ENCODE results near the gene CXCL17.

The CXCL17 gene

DNA sequence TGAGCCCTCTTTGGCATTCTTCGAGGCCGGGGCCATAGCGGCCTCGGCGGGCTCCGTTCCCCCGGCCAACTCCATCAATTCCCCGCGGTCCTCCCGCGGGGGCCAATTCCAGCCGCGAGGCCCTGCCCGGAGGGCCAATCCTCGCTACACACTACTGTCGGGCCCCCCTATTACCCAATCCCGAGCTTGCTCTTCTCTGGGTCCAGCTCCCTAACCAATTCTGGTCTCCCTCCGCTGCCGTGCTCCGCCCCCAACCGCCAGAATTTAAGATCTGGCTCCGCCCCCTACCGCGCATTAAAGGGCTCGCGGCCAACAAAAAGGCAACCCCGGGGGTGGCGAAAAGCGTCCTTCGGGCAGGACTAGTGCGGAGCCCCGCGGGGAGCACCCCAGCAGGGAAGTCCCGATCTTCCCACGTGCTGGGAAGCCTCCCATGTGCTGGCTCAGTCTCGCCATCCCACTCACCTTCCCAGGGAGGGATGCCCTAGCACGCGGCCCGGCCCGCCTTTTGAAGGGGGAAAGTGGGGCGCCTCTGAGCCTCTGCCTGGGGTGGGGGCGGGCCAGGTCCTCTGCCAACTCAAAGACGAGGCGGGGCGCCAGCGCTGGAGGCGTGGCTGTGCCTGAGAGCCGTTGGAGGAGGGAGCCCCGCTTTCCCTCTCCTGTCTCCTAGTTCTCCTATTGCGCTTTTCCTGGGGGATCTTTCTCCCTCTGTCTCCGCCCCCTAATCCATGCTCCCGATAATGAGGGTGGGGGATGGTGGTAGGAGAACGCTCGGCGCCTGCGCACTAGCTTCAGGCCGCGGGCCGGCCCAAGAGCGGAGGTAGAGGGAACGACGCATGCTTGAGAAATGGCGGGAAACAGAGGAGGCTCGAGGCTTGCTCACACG, 19.0 kb downstream of the CXCL17 start:
- DNase-seq = peak; percentile 92 to 95

DNA sequence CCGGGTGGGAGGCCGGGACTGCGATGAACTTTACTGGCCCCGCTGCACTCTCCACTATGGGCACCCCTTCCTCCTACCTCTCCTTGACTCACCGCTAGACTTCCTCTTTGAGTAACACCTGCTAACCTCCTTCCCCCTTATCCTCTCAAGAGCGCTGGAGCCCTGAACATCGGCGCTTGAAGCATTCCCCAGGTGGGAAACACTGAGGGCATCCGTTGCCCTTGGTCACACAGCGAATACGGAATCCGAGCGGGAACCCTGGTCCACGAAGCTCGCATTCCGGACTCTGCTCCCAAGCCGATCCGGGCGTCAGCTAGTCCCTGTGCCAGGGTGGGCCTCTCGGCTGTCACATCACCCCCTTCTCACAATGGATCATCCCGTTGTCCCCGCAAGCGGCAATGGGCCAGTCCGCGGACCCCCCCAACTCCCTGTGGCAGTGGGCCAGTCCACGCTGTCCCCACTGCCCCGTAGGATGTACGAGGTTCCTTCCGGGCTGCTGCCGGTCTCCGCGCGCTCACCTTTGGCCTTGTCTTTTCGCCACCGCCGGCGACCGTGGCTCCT, 19.8 kb downstream of the CXCL17 start:
- DNase-seq = peak; percentile 51 to 72

DNA sequence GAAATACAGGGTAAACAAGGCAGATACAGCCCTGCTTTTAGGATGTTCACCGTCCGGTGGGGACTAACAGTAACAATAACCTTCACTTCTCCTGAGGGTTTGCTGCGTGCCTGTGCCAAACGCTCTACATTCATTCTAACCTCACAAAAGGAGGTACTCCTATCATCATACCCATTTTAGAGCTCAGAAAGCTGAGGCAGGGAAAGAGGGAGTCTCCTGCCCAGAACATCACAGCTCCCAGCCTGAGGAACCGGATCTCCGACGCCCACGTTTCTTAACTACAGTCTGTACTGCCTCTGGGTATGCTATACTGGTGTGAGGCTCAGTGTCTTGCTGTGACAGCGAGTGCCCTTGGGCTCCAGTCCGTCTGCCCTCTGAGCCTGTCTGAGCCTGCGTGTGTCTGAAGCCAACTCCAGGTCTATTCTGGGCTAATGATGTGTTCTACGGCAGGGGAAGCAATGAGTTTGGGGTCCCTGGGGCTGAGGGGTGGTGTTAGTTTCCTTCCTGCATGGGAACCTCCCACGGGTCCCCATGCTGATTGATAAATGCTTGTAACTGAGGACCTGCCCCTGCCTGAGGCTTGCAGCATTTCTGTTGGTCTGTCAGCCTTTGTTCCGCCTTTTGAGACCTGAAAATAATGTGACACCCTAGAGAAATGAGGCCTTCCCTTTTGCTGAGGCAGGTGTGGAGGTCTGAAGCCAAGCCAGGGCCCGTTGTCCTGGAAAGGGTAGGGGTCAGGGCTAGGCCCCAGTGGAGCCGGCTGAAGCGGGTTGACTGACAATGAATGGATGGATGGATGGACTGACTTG, 20.4 kb downstream of the CXCL17 start:
- no peak for DNase-seq

DNA sequence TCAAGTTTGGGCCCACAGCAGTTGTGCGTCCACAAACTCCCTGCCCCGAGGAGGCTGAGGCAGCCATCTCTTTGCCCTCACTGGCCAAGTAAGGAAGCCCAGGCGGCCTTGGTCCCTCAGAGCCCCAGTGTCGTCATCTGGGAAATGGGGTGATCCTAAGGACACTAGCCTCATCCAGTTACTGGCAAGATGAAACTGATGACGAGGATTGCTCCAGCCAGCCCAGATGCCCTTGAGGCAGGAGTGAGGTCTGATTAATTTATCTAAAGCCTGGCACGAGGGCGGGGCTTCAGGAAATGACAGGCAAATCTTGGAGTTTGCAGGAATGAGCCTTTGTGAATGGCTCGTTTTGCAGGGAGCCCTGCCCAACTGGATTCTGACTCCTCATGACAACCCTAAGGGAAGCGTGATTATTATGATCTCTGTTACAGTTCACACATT, 21.1 kb downstream of the CXCL17 start:
- DNase-seq = no peak

DNA sequence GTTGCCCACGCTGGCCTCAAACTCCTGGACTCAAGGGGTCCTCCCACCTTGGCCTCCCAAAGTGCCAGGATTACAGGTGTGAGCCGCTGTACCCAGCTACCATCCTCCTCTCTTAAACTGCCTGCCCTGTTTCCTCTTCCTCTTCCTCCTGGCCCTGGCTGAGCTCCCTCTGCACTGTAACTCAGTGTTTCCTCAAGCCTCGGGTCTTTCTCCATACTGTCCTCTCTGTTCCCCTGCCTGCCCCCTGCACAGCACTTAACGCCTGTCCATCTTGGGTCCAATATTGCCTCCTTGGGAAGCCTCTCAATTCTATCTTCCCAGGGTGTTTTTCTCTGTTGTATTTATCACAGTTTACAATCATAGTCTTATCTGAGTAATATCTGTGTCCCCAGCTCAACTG, 21.6 kb downstream of the CXCL17 start:
- no peak for DNase-seq

DNA sequence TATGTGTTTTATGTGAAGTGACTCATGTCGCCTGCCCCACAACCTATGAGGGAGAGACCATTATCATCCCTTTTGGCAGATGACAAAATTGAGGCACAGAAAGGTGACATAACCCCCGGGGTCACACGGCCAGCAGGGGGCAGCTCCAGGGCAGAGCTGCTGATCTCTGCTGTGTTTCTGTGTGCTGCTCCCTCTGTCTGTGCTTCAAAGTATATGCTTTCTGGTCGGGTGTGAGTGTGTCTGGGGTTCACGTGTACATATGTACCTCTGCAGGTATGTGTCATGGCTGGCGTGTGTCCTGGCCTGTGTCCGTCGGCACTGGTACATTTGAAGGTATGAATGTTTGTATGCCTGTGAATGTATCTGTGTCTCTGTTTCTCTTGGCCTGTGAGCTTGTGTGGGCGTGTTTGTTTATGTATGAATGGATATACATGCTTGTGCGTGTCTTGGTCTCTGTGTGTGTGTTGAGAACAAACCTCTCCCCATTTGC, 22.6 kb downstream of the CXCL17 start:
- peak; percentile 73 to 84 for DNase-seq

DNA sequence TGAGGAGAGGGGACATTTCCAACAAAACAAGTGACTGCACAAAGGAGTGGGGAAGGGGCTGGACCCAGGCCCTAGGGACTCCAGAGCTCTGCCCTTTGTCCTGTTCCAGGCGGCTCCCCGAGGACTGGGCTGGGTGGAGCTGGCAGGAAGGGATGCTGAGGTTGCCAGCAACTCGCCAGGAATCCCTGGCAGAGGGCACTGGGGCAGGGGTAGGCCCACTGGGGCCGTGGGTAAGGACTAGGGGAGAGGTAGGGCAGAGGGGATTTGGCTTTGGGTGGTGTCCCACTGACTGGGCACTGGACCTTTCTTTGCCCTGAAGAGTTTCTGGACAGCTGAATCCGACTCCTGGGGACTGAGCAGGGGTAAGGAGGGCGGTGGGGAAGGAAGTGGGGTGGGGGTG, 23.4 kb downstream of the CXCL17 start:
- no peak for DNase-seq

DNA sequence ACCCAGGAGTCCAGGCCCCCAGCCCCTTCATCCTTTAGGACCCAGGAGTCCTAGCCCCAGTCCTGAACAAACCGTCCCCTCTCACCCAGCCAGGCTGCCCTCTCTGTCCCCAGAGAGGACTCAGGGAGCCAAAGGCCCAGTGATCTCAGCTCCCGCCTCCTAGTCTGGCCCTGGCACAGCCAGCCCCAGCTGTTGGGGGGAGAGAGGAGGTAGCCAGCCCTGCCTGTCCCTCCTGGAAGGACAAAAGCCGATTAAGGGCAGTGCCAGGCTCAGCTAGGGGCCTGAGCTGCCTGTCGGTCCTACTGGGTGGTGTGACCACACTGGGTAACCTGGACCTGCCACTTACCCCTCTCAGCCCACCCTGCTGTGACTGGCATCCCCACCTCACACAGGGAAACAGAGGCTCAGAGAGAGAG, 30.1 kb downstream of the CXCL17 start:
- no peak for DNase-seq

DNA sequence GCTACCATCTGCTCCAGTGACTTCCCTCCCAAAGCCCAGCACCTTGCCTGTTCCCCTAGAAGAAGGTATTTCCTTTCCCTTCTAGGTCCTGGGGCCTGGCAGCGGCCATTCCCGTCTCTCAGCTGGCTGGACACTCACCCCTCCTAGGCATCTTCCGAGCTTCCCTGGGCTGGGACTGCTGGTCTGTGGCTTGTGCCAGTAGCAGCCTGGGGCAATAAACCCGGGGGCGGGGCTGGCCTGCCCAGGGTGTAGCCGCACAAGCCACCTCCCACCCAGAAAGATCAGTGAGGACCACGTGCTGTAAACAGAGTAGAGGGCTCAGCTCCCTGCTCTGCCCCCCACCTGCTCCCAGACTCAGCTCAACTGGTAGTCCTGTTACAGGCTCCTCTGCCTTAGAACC, 30.5 kb downstream of the CXCL17 start:
- no peak for DNase-seq

DNA sequence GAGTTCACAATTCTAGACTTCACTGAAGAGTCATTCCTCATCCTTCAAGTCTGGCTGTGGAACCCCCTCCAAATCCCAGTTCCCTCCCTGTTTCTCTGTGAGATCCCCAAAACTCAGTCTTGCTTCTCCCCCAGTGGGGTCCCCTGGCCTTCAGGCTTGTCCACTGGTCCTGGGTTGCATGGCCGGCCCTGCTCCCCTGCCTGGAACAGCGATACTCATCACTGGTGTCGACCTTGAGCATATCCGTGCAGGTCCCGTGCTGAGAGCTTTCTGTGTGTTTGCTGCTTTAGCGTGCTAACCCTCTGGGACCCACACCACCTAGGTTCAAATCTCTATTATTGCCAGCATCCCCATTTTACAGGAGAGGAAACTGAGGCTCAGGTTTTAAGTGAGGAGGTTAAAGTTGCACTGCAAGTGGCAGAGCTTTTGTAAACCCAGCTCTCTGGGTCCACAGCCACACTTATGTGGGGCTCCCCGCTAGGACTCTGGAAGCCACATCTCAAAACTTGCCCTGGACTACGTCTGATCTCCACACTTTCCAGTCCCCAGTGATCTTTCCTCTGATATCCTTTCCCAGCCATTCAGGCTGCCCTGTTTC, 31.1 kb downstream of the CXCL17 start:
- no peak for DNase-seq

DNA sequence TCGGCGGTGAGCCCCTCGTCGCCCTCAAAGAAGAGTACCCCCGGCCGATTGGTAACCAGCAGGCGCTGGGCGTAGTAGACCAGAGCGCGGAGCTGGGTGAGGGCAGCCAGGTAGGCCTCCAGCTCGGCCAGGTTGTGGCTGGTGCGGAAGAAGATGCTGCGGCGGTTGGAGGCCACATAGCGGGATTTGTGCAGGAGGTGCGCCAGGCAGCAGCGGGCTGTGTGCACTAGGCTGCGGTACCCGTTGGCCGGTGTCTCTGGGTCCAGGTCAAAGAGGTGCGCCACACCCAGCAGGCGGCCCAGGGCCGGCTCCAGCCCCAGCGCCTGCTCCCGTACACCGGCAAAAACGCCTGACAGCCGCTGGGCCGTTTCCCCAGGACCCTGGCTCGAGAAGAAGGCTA, 32.4 kb downstream of the CXCL17 start:
- DNase-seq = no peak

DNA sequence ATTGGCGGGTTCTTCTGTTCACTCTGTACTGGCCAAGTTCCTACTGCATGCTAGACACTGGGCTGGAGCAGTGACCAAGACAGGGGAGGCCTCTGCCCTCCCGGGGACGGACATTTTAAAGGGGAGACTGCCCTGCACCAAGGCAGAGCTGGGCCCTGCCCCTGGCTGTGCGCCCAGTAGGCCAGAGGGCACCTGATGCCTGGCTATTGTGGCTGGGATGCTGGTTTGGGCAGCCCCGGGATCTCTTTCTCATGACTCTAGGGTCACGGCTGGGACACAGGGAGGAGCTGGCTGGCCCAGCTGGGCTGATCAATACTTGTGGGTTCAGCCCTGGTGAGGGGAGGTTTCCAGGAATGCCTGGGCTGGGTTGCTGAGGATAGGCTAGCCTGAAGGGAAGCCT, 33.3 kb downstream of the CXCL17 start:
- DNase-seq = no peak

DNA sequence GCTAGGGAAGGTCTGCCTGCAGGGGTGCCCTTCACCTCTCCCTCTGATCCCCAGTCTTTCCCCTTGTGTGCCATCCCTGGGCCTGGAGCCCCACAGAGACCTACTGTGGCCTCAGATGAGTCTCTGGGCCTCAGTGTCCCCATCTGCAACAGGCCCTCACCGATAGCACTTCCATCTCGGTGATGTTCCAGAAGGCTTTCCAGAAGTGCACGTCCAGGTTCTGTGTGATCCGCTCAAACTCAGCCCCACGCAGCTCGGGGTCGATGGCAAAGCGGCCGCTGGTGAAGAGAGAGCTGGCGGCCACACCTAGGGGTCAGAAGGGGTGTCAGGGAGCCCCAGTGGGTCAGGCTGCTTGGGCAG, 35.0 kb downstream of the CXCL17 start:
- DNase-seq = no peak

DNA sequence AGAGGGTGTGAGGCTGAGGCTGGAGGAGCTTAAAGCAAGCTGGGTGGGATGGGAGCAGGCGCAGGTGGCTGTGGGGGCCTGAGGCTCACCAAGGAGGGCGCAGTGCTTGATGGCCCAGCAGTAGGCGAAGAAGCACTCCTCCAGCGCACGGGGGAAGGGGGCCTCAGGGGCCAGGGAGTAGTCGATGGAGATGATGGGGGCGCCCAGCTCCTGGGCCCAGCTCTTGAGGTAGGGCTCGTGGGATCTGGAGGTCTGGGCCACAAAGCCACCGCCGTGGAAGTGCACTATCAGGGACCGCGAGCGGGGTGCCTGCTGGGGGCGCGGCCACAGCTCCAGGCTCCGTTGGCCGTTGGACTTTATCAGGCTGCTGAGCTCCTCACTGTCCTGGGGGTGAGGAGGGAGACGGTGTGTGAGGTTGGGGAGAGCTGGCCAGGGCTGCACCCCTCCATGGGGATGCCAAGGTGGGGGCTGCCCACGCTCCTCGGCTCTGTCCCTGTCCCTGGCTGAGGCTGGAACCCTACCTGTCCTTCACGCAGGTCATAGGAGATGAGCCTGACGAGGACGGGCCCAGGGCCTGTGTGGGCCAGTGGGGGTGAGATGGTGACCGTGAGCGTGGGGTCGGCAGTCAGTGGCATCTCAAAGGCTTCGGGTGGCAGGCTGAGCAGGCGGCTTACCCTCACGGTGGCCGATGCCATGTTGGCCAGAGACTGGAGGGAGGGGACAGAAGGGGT, 35.5 kb downstream of the CXCL17 start:
- DNase-seq = no peak

DNA sequence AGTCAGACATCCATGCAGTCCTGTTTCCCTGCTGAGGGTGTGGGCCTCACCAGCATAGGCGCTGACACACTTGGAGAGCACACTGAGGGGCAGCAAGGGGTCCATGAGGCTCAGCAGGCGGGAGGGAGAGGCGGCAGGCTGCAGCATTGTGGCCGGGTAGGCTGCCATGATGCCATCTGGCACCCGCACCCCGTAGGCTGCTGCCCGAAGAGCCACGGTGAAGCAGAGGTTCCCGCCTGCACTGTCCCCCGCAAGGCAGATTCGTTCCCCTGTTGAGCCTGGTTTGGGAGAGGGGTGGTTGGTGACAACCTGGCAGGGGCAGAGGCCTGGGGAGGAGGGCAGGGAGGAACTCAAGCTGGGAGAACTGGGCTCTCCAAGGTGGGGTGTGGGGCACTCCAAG, 36.6 kb downstream of the CXCL17 start:
- DNase-seq = no peak

DNA sequence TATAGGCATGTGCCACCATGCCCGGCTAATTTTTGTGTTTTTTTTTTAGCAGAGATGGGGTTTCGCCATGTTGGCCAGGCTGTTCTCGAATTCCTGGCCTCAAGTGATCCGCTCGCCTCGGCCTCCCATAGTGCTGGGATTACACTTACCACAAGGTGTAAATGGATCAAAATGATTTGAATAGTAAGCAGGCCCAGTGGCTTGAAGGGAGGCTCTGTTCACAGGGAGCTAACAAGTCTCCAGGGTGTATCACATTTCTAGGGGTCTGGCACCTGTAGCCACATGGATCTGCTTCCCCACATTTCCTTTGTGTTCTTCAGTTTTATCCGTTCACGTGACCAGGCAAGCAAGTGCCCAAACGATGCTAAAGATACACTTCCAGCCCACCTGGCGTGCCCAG, 39.2 kb downstream of the CXCL17 start:
- DNase-seq = no peak

DNA sequence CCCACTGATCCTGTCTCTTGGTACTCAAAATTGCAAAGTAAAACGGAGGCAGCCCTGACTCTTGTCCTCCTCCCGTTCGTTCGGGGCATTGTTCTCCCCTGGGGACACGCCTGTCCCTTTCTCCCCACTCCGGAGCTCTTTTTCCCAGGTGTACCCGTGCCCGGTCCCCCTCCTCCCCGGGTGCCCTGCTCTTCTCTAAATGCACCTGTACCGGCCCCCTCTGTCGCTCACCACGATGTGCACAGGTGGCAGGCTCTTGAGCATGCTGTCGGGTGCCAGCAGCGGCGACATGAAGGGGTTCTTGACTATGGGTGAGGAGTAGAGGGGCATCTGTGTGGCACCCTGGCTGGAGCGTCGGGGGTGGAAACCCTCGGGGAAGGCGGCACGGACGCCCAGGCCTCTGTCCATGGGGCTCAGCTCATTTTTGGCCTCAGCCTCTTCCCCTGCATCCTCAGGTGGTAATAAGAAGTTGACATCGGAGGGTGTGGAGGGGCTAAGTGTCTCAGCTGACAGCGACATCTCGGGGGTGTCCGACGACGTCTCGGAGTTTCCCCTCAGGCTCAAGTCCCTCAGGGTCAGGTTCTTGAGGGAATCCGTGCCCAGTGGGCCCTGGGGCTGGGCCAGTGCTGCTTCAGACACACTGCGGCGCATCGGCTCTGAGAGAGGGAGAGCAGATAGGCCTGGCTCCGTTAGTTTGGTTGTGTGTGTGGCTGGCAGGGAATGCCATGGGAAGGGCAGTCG, 40.2 kb downstream of the CXCL17 start:
- no peak for DNase-seq

DNA sequence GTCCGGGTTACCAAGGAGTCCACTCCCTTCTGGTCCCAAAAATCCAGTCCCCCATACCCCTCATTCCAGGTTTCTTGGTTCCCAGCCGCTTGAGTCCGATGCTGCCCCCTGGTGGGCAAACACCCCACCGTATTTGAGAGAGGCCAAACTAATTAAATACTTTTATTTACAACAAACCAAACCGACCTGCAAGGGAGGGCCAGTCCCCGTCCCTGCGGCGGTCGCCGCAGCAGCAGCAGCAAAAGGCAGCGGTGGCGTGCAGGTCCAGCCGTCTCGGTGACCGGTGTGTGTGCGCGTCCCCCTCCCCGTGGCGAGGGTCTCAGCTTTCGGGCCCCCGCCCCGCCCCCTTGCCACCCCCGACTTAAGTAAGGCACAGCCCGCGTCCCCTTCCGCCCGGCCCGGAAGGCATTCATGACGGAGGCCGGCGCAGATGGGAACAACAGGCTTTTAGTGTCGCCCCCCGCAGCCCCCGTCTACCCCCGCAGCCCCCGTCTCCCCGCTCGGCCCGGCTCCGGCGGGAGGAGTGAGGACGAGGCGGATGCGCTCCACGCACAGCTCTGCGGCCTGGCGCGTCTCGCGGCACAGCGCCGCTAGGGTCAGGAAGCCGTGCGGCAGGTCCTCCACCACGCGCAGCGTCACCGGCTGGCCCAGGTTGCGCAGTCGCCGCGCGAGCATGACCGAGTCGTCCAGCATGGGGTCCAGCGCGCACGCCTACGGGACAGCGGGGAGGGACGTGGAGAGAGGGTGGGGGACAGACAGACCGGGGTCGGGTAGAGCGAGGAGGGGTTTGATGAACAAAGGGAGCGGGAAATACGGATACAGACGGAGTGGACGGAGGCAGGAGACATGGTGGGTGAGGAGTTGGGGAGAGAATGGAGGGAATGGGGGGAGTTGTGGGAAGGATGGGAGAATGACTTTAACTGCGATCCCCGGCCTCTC, 41.1 kb downstream of the CXCL17 start:
- peak; percentile 67 to 78 for DNase-seq

DNA sequence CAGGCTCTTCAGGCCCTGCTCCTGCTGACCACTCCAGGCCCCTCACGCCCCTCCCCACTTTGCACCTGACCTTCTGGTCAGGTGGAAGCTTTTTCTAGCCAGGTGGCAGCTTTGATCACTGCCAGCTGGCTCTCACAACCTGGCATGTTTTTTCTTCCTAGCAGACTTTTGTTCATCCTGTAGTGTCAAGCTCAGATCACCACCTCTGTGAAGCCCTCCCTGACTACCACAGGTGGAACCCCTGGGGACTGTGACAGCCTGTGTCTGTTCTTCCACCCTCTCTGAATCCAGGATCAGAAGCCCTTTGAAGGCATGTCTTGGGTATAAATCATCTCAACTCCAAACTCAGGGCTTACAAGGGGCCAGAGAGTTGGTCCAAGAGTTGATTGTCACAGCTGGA, 42.3 kb downstream of the CXCL17 start:
- DNase-seq = no peak
